Adrenal gland (tissue), 12 donors: Measurements from ENCODE around the gene TNS3. TPM values are rescaled to one million over a fixed set of nuclear protein-coding genes. Genes with fewer than 3 reads are reported as not detected.
A peak's percentile ranks its signal among the peaks of the same experiment; 100 is the strongest.

Experiments used
- DNase-seq, 7 donors: peaks; one replicate each; pipeline ENCODE4 v3.0.0-alpha.2; 2019 to 2020
- H3K27ac ChIP-seq, 5 donors: fragments of 200-600 bp; sonication (generic) in 4 of 5; 1 replicate in 3 of 5; 2 replicates in 2 of 5; pipeline versions ENCODE4 v1.5.1 to v1.8.0; 2016 to 2020; ENCODE audit warnings: mild to moderate bottlenecking in 1 of 5
- H3K27me3 ChIP-seq: fragments of 200-600 bp; 2 replicates; pipeline ENCODE4 v1.8.0; 2021
- H3K36me3 ChIP-seq, 2 donors: fragments of 200-600 bp; replicated peaks in 1 of 2; 1 replicate in 1 of 2; 2 replicates in 1 of 2; pipeline versions ENCODE4 v1.5.1 to v1.8.0; 2018 to 2022
- H3K4me1 ChIP-seq, 2 donors: fragments of 200-600 bp; replicated peaks in 1 of 2; 1 replicate in 1 of 2; 2 replicates in 1 of 2; pipeline versions ENCODE4 v1.5.1 to v1.8.0; 2018 to 2021
- H3K4me3 ChIP-seq, 4 donors: fragments of 200-600 bp; sonication (generic) in 3 of 4; one replicate each; pipeline ENCODE4 v1.5.1; 2016 to 2018
- H3K9me3 ChIP-seq, 3 donors: fragments of 200-600 bp; sonication (generic) in 1 of 3; replicated peaks in 1 of 3; 1 replicate in 2 of 3; 2 replicates in 1 of 3; pipeline versions ENCODE4 v1.5.1 to v1.8.0; 2016 to 2021
- POLR2A ChIP-seq, 2 donors: fragments of 450-650 bp; IDR thresholded peaks; one replicate each; pipeline ENCODE4 v1.6.1; 2017; ENCODE audit warnings: antibody characterized with exemption in 2 of 2, mild to moderate bottlenecking in 2 of 2, moderate library complexity in 1 of 2
- WGBS, 4 donors: extraction: QIAGEN DNeasy Blood & Tissue Kit in 2 of 4; methylation state at CpG; one replicate each; pipeline versions ENCODE4 v1.1.5 to v1.1.7; 2013 to 2017; 5-methylcytosine and 5-hydroxymethylcytosine counted together
- intact Hi-C, 2 donors: fragments of 100-400 bp; cut with DNase I; formaldehyde crosslinking; loops; one replicate each; pipeline versions ENCODE4 v1.14.1 to v1.15.0; 2022 to 2023
- polyA plus RNA-seq, 3 donors: library from polyadenylated mRNA; stranded (reverse); fragments of 200-250 nt in 2 of 3; fragments of 350-450 nt in 1 of 3; fragmentation: Illumina TruSeq in 1 of 3; extraction: RNeasy Lipid Tissue Mini Kit (QIAGEN cat#74804) in 1 of 3; gene quantifications; one replicate each; pipeline ENCODE4 v1.2.3, GENCODE V29; 2013 to 2014
- total RNA-seq, 9 donors: library from RNA; depleted of rRNA in 4 of 9; stranded (reverse); fragments of >200 nt in 4 of 9; fragments of 120-200 nt in 1 of 9; fragmentation: NEBNext Ultra II Directional in 1 of 9; extraction: Animal tissue kit (Norgen Biotek cat#: 25700) in 1 of 9; gene quantifications; one replicate each; pipeline versions ENCODE4 v1.1.0 to v1.2.4, GENCODE V29; 2013 to 2023
- TF ChIP-seq, protein P1 (sequence below), 6 experiments: fragments of 450-650 bp in 4 of 6; fragments of 200-600 bp in 2 of 6; sonication (generic) in 1 of 6; IDR thresholded peaks; 1 replicate in 5 of 6; 2 replicates in 1 of 6; pipeline versions ENCODE4 v1.5.1 to v1.8.0; 2016 to 2021; ENCODE audit warnings: antibody characterized with exemption in 6 of 6, mild to moderate bottlenecking in 2 of 6, moderate library complexity in 1 of 6
- donor health status: healthy with polysubstance abuse.
- donor health status: Bipolar disorder and iron deficiency.
- donor health status: DM: yes; HTN: yes; CAD: no.
- donor health status: DM: no; HTN: no; CAD: no.
- donor health status: DM: no; HTN: no; CAD: no.
- donor health status: DM: yes; HTN: yes; CAD: no.

Gene TNS3
- total and polyA plus RNA-seq, 12 donors = 21.0 to 188 (median 99.8) TPM

- Histone ChIP-seq H3K27me3 (no peaks in the 10 kb centered on the region), H3K27ac (peak overlapping the region in 2 of 5 donors; percentile 58 to 85), H3K36me3 (peaks cover 0 to 9% of the 10 kb centered on the region in 2 donors), H3K4me1 (peaks cover 4 to 26% of the 10 kb centered on the region in 2 donors), H3K9me3 (no peaks in the 10 kb centered on the region), H3K4me3 (no peak overlapping the region)
- 48 to 59% (median 55%) methylated on average over 8 of the region's 8 CpGs for WGBS, 4 donors
- intact Hi-C loops = no loop called here
- peak in 6 of 7 donors; percentile 35 to 74 (median 64) for DNase-seq
- no peak for TF ChIP-seq POLR2A (IDR thresholded peaks at IDR 0.05)
- TF ChIP-seq, protein P1, sequence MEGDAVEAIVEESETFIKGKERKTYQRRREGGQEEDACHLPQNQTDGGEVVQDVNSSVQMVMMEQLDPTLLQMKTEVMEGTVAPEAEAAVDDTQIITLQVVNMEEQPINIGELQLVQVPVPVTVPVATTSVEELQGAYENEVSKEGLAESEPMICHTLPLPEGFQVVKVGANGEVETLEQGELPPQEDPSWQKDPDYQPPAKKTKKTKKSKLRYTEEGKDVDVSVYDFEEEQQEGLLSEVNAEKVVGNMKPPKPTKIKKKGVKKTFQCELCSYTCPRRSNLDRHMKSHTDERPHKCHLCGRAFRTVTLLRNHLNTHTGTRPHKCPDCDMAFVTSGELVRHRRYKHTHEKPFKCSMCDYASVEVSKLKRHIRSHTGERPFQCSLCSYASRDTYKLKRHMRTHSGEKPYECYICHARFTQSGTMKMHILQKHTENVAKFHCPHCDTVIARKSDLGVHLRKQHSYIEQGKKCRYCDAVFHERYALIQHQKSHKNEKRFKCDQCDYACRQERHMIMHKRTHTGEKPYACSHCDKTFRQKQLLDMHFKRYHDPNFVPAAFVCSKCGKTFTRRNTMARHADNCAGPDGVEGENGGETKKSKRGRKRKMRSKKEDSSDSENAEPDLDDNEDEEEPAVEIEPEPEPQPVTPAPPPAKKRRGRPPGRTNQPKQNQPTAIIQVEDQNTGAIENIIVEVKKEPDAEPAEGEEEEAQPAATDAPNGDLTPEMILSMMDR (IDR thresholded peaks at IDR 0.05) = no peak
Observed at GRCh38 chr7:47520406-47520805, 61.5 kb downstream of the TNS3 start.

- peak in 4 of 7 donors; percentile 56 to 82 (median 64) for DNase-seq
- peak overlapping the region in 4 of 5 donors; percentile 23 to 84 (median 56) for H3K27ac ChIP-seq
Observed at GRCh38 chr7:47518827-47519226, 63.1 kb downstream of the TNS3 start.

GRCh38 chr7:47517821-47518480 lies 64.0 kb downstream of the TNS3 start:
- Histone ChIP-seq H3K4me1 (peaks cover 21 to 47% of the 10 kb centered on the region in 2 donors), H3K9me3 (no peaks in the 10 kb centered on the region), H3K36me3 (no peaks in the 10 kb centered on the region), H3K27ac (peak overlapping the region in 3 of 5 donors; percentile 46 to 67 (median 47)), H3K4me3 (no peak overlapping the region), H3K27me3 (no peaks in the 10 kb centered on the region)
- no peak for TF ChIP-seq POLR2A (IDR thresholded peaks at IDR 0.05)
- TF ChIP-seq, protein P1 (IDR thresholded peaks at IDR 0.05) = no peak
- intact Hi-C loops = no loop called here
- DNase-seq = no peak
- WGBS, 4 donors = 94 to 98% (median 97%) methylated on average over 10 of the region's 10 CpGs

More at GRCh38 chr7:47518827-47519226, 63.1 kb downstream of the TNS3 start:
- intact Hi-C loops = no loop called here
- 70 to 88% (median 77%) methylated on average over 5 to 7 of the region's 7 CpGs for WGBS, 4 donors
- Histone ChIP-seq H3K9me3 (no peaks in the 10 kb centered on the region), H3K4me3 (no peak overlapping the region), H3K36me3 (peaks cover 0 to 4% of the 10 kb centered on the region in 2 donors), H3K4me1 (peaks cover 13 to 39% of the 10 kb centered on the region in 2 donors), H3K27me3 (no peaks in the 10 kb centered on the region)
- no peak for TF ChIP-seq POLR2A (IDR thresholded peaks at IDR 0.05)
- TF ChIP-seq, protein P1 (IDR thresholded peaks at IDR 0.05) = no peak

- Histone ChIP-seq H3K9me3 (no peaks in the 10 kb centered on the region), H3K27ac (peak overlapping the region in 1 of 5 donors; percentile 4), H3K27me3 (no peaks in the 10 kb centered on the region), H3K36me3 (no peaks in the 10 kb centered on the region), H3K4me3 (no peak overlapping the region), H3K4me1 (peaks cover 27 to 56% of the 10 kb centered on the region in 2 donors)
- intact Hi-C loops = no loop called here
- TF ChIP-seq, protein P1 (IDR thresholded peaks at IDR 0.05) = no peak
- no peak for TF ChIP-seq POLR2A (IDR thresholded peaks at IDR 0.05)
- DNase-seq = no peak
- 78 to 81% (median 80%) methylated on average over 10 of the region's 10 CpGs for WGBS, 4 donors
Observed at GRCh38 chr7:47516985-47517600, 64.8 kb downstream of the TNS3 start.
